Activated CD8-positive, alpha-beta memory T cell treated with anti-CD3 and anti-CD28 coated beads, Interleukin-2, amount 50 U/mL, for 4 hours (primary cell): ENCODE measurements around the gene CPED1.
"Not testable (repeated sequence)": the region's sequence is repeated elsewhere in the genome, so short reads cannot be mapped to it uniquely, and the experiment has no call there.

Experiments
- DNase-seq: peaks from one replicate; pipeline ENCODE4 v3.0.0-alpha.2; 2020

The CPED1 gene

GRCh38 chr7:121103579-121103978 is 115.1 kb downstream of the CPED1 start:
- DNase-seq, result no peak

- DNase-seq, result no peak
Observed at GRCh38 chr7:121105262-121105661, 116.8 kb downstream of the CPED1 start.

- no peak for DNase-seq
Observed at GRCh38 chr7:121107923-121108498, 119.5 kb downstream of the CPED1 start.

GRCh38 chr7:121109145-121109544 is 120.6 kb downstream of the CPED1 start:
- DNase-seq, result no peak

GRCh38 chr7:121113288-121113687 is 124.8 kb downstream of the CPED1 start:
- no peak for DNase-seq

- no peak for DNase-seq
Observed at GRCh38 chr7:121116396-121116795, 127.9 kb downstream of the CPED1 start.

GRCh38 chr7:121119047-121119446 is 130.5 kb downstream of the CPED1 start:
- DNase-seq, result no peak

- no peak for DNase-seq
Observed at GRCh38 chr7:121123032-121123431, 134.5 kb downstream of the CPED1 start.

- not testable (repeated sequence) for DNase-seq
Observed at GRCh38 chr7:121125454-121125853, 136.9 kb downstream of the CPED1 start.

- no peak for DNase-seq
Observed at GRCh38 chr7:121126201-121126600, 137.7 kb downstream of the CPED1 start.

- DNase-seq, result no peak
Observed at GRCh38 chr7:121126801-121127534, 138.5 kb downstream of the CPED1 start.

GRCh38 chr7:121132940-121133339 is 144.4 kb downstream of the CPED1 start:
- DNase-seq, result no peak

GRCh38 chr7:121133444-121133843 is 144.9 kb downstream of the CPED1 start:
- DNase-seq, result no peak

GRCh38 chr7:121137580-121137979 is 149.1 kb downstream of the CPED1 start:
- no peak for DNase-seq

GRCh38 chr7:121138262-121138933 is 149.9 kb downstream of the CPED1 start:
- no peak for DNase-seq

- DNase-seq, result no peak
Observed at GRCh38 chr7:121139427-121139826, 150.9 kb downstream of the CPED1 start.

- no peak for DNase-seq
Observed at GRCh38 chr7:121140790-121141189, 152.3 kb downstream of the CPED1 start.

- no peak for DNase-seq
Observed at GRCh38 chr7:121151774-121152221, 163.3 kb downstream of the CPED1 start.

- DNase-seq, result no peak
Observed at GRCh38 chr7:121153411-121153810, 164.9 kb downstream of the CPED1 start.

GRCh38 chr7:121153995-121154394 is 165.5 kb downstream of the CPED1 start:
- no peak for DNase-seq

GRCh38 chr7:121156825-121157224 is 168.3 kb downstream of the CPED1 start:
- no peak for DNase-seq

GRCh38 chr7:121157341-121157751 is 168.8 kb downstream of the CPED1 start:
- no peak for DNase-seq

GRCh38 chr7:121157885-121158590 is 169.5 kb downstream of the CPED1 start:
- DNase-seq, result no peak
